Liver (tissue), 3 donors: ENCODE measurements around the gene MPPE1.

ENCODE experiments used
- EGR1 ChIP-seq, 2 donors: IDR thresholded peaks; 2 replicates each; pipeline ENCODE4 v1.6.1; 2016 to 2018; ENCODE audit warnings: antibody characterized with exemption in 2 of 2, low read depth in 2 of 2
- FOXA1 ChIP-seq: IDR thresholded peaks from 2 replicates; pipeline ENCODE4 v1.6.1; 2016; ENCODE audit warnings: antibody characterized with exemption
- JUND ChIP-seq, 2 donors: IDR thresholded peaks; 2 replicates each; pipeline ENCODE4 v1.6.1; 2016; ENCODE audit warnings: antibody characterized with exemption in 2 of 2
- RAD21 ChIP-seq, 2 donors: IDR thresholded peaks; 2 replicates each; pipeline ENCODE4 v1.6.1; 2016; ENCODE audit warnings: antibody characterized with exemption in 2 of 2, mild to moderate bottlenecking in 2 of 2
- SP1 ChIP-seq: IDR thresholded peaks from 2 replicates; pipeline ENCODE4 v1.6.1; 2018; ENCODE audit warnings: antibody characterized with exemption, mild to moderate bottlenecking
- TAF1 ChIP-seq: conservative IDR thresholded peaks from 2 replicates; pipeline ENCODE4 v1.6.1; 2016; ENCODE audit warnings: antibody characterized with exemption, mild to moderate bottlenecking
- YY1 ChIP-seq: IDR thresholded peaks from 2 replicates; pipeline ENCODE4 v1.6.1; 2016; ENCODE audit warnings: antibody characterized with exemption, mild to moderate bottlenecking
- TF ChIP-seq, protein P1 (sequence below): fragments of 150-350 bp; IDR thresholded peaks from 2 replicates; pipeline ENCODE4 v1.5.1; 2017; ENCODE audit warnings: improper control_type of control experiment, low read depth, low read length; ENCODE audit not compliant: missing input control
- TF ChIP-seq, protein P2 (sequence below): IDR thresholded peaks from 2 replicates; pipeline ENCODE4 v1.6.1; 2016; ENCODE audit warnings: antibody characterized with exemption
- donor health status: healthy.
- donor health status: healthy.

DNA sequence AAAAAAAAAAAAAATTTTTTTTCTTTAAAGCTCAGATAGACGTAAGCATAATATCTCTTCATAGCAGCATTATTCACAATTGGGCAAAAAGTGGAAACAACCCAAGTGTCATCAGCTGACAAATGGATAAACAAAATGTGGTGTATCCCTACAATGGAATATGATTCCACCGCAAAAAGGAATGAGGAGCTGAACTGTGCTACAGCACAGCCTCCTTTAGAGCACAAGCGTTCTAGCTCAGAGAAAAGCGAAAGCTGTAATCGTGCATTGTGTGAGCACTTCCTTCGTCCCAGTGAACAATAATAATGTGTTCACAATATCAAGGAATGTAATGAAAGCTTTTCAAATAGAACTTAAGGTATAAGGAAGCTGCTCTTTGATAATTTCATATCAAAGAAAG, 68.6 kb downstream of the MPPE1 start:
- TF ChIP-seq, protein P1, sequence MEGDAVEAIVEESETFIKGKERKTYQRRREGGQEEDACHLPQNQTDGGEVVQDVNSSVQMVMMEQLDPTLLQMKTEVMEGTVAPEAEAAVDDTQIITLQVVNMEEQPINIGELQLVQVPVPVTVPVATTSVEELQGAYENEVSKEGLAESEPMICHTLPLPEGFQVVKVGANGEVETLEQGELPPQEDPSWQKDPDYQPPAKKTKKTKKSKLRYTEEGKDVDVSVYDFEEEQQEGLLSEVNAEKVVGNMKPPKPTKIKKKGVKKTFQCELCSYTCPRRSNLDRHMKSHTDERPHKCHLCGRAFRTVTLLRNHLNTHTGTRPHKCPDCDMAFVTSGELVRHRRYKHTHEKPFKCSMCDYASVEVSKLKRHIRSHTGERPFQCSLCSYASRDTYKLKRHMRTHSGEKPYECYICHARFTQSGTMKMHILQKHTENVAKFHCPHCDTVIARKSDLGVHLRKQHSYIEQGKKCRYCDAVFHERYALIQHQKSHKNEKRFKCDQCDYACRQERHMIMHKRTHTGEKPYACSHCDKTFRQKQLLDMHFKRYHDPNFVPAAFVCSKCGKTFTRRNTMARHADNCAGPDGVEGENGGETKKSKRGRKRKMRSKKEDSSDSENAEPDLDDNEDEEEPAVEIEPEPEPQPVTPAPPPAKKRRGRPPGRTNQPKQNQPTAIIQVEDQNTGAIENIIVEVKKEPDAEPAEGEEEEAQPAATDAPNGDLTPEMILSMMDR, result no peak
- TF ChIP-seq SP1 (no peak), RAD21 (IDR thresholded peaks at IDR 0.05) (no peak), YY1 (no peak), EGR1 (IDR thresholded peaks at IDR 0.05; ENCODE audit: low read depth in 2 of 2) (no peak), TAF1 (no peak), FOXA1 (no peak), JUND (IDR thresholded peaks at IDR 0.05) (no peak)
- TF ChIP-seq, protein P2, sequence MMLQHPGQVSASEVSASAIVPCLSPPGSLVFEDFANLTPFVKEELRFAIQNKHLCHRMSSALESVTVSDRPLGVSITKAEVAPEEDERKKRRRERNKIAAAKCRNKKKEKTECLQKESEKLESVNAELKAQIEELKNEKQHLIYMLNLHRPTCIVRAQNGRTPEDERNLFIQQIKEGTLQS, result no peak
